Left ventricle myocardium inferior (tissue), 1 donor: ENCODE measurements around the gene ACOX3. TPM values are rescaled to one million over a fixed set of nuclear protein-coding genes. Genes with fewer than 3 reads are reported as not detected.
A peak's percentile ranks its signal among the peaks of the same experiment; 100 is the strongest.
"Not testable (repeated sequence)": the region's sequence is repeated elsewhere in the genome, so short reads cannot be mapped to it uniquely, and the experiment has no call there.

ENCODE experiments used
- DNase-seq: peaks from one replicate; pipeline ENCODE4 v3.0.0-alpha.2; 2020
- H3K27ac ChIP-seq: fragments of 200-600 bp; replicated peaks from 2 replicates; pipeline ENCODE4 v1.8.0; 2021
- H3K27me3 ChIP-seq: fragments of 200-600 bp; 2 replicates; pipeline ENCODE4 v1.8.0; 2021; ENCODE audit warnings: low read depth
- H3K36me3 ChIP-seq: fragments of 200-600 bp; 2 replicates; pipeline ENCODE4 v1.8.0; 2021
- H3K4me1 ChIP-seq: fragments of 200-600 bp; 2 replicates; pipeline ENCODE4 v1.8.0; 2021
- H3K4me3 ChIP-seq: fragments of 200-600 bp; 2 replicates; pipeline ENCODE4 v1.8.0; 2021; ENCODE audit warnings: mild to moderate bottlenecking, moderate library complexity
- H3K9me3 ChIP-seq: fragments of 200-600 bp; replicated peaks from 2 replicates; pipeline ENCODE4 v1.8.0; 2021
- CTCF ChIP-seq: fragments of 200-600 bp; IDR thresholded peaks from 2 replicates; pipeline ENCODE4 v1.8.0; 2021; ENCODE audit warnings: antibody characterized with exemption, mild to moderate bottlenecking, borderline replicate concordance
- intact Hi-C: fragments of 100-400 bp; cut with micrococcal nuclease; formaldehyde crosslinking; loops from one replicate; pipeline ENCODE4 v1.11.0; 2022
- total RNA-seq: library from RNA; stranded (reverse); fragmentation: NEBNext Ultra II Directional; extraction: Animal tissue kit (Norgen Biotek cat#: 25700); gene quantifications from one replicate; pipeline ENCODE4 v1.2.1, GENCODE V29; 2021
- donor health status: DM: no; HTN: yes; CAD: no; lungs with severe emphysema.

ACOX3 gene
- total RNA-seq, 1 donor from 2014 or later, result 22.0 TPM

- peaks cover 59% of the 10 kb centered on the region for H3K36me3 ChIP-seq
- no peak for TF ChIP-seq CTCF
- DNase-seq, result no peak
- no peaks in the 10 kb centered on the region for H3K9me3 ChIP-seq
- intact Hi-C loops, result no loop called here
- H3K27ac ChIP-seq, result no peak overlapping the region
- no peaks in the 10 kb centered on the region for H3K27me3 ChIP-seq
- H3K4me1 ChIP-seq, result peaks cover 57% of the 10 kb centered on the region
- no peak overlapping the region for H3K4me3 ChIP-seq
Measured at GRCh38 chr4:8387615-8388527, 52.7 kb downstream of the ACOX3 start.

GRCh38 chr4:8387194-8387593, 53.3 kb downstream of the ACOX3 start:
- H3K9me3 ChIP-seq, result no peaks in the 10 kb centered on the region
- no peak for DNase-seq
- H3K36me3 ChIP-seq, result peaks cover 59% of the 10 kb centered on the region
- H3K4me1 ChIP-seq, result peaks cover 53% of the 10 kb centered on the region
- no peaks in the 10 kb centered on the region for H3K27me3 ChIP-seq
- intact Hi-C loops, result no loop called here
- no peak overlapping the region for H3K27ac ChIP-seq
- TF ChIP-seq CTCF, result no peak
- no peak overlapping the region for H3K4me3 ChIP-seq

- peaks cover 59% of the 10 kb centered on the region for H3K36me3 ChIP-seq
- peaks cover 53% of the 10 kb centered on the region for H3K4me1 ChIP-seq
- TF ChIP-seq CTCF, result no peak
- H3K4me3 ChIP-seq, result no peak overlapping the region
- DNase-seq, result no peak
- H3K27me3 ChIP-seq, result no peaks in the 10 kb centered on the region
- intact Hi-C loops, result no loop called here
- no peak overlapping the region for H3K27ac ChIP-seq
- H3K9me3 ChIP-seq, result no peaks in the 10 kb centered on the region
Measured at GRCh38 chr4:8386731-8387130, 53.8 kb downstream of the ACOX3 start.

GRCh38 chr4:8386131-8386530, 54.4 kb downstream of the ACOX3 start:
- H3K4me3 ChIP-seq, H3K9me3 ChIP-seq, intact Hi-C loops, H3K27me3 ChIP-seq, DNase-seq: not testable (repeated sequence)
- Histone ChIP-seq H3K4me1 (peaks cover 53% of the 10 kb centered on the region), H3K36me3 (peaks cover 56% of the 10 kb centered on the region), H3K27ac (peak overlapping the region; percentile 74)

GRCh38 chr4:8385611-8386010, 54.9 kb downstream of the ACOX3 start:
- Histone ChIP-seq H3K27me3 (no peaks in the 10 kb centered on the region), H3K4me3 (no peak overlapping the region), H3K36me3 (peaks cover 53% of the 10 kb centered on the region), H3K4me1 (peaks cover 51% of the 10 kb centered on the region), H3K9me3 (no peaks in the 10 kb centered on the region), H3K27ac (peak overlapping the region; percentile 74)
- TF ChIP-seq CTCF, result no peak
- no peak for DNase-seq
- intact Hi-C loops, result no loop called here

- TF ChIP-seq CTCF, result no peak
- DNase-seq, result no peak
- Histone ChIP-seq H3K4me1 (peaks cover 51% of the 10 kb centered on the region), H3K9me3 (no peaks in the 10 kb centered on the region), H3K27ac (peak overlapping the region; percentile 74), H3K4me3 (no peak overlapping the region), H3K36me3 (peaks cover 48% of the 10 kb centered on the region), H3K27me3 (no peaks in the 10 kb centered on the region)
- intact Hi-C loops, result no loop called here
Measured at GRCh38 chr4:8385106-8385505, 55.4 kb downstream of the ACOX3 start.
